Esophagus muscularis mucosa (tissue), 4 donors: ENCODE data around the gene DIPK1B. TPM values are rescaled to one million over a fixed set of nuclear protein-coding genes. Genes with fewer than 3 reads are reported as not detected.

Source experiments
- DNase-seq: peaks from one replicate; pipeline ENCODE4 v3.0.0-alpha.2; 2017; ENCODE audit errors: extremely low spot score
- H3K27ac ChIP-seq, 4 donors: fragments of 200-600 bp; sonication (generic); replicated peaks in 1 of 4; 1 replicate in 3 of 4; 2 replicates in 1 of 4; pipeline ENCODE4 v1.5.1; 2016 to 2019; ENCODE audit warnings: mild to moderate bottlenecking in 1 of 4
- H3K27me3 ChIP-seq, 4 donors: fragments of 200-600 bp; sonication (generic); one replicate each; pipeline versions ENCODE4 v1.5.1 to v1.6.0; 2016 to 2019
- H3K36me3 ChIP-seq, 4 donors: fragments of 200-600 bp; sonication (generic); one replicate each; pipeline ENCODE4 v1.5.1; 2016 to 2019
- H3K4me1 ChIP-seq, 4 donors: fragments of 200-600 bp; sonication (generic); one replicate each; pipeline ENCODE4 v1.5.1; 2016 to 2019
- H3K4me3 ChIP-seq, 4 donors: fragments of 200-600 bp; sonication (generic); 1 replicate in 2 of 4; 2 replicates in 2 of 4; pipeline ENCODE4 v1.5.1; 2016 to 2019; ENCODE audit warnings: mild to moderate bottlenecking in 4 of 4, moderate library complexity in 1 of 4
- H3K9me3 ChIP-seq, 4 donors: fragments of 200-600 bp; sonication (generic); 1 replicate in 3 of 4; 2 replicates in 1 of 4; pipeline ENCODE4 v1.5.1; 2016 to 2019
- CTCF ChIP-seq, 3 experiments: fragments of 200-600 bp in 2 of 3; fragments of 450-650 bp in 1 of 3; sonication (generic) in 2 of 3; IDR thresholded peaks; one replicate each; pipeline ENCODE4 v1.5.1; 2017 to 2019; ENCODE audit warnings: antibody characterized with exemption in 3 of 3, mild to moderate bottlenecking in 2 of 3, moderate library complexity in 1 of 3
- EP300 ChIP-seq: sonication (generic); formaldehyde crosslinking; IDR thresholded peaks from one replicate; pipeline ENCODE4 v1.6.1; 2017; ENCODE audit warnings: antibody characterized with exemption
- POLR2A ChIP-seq: fragments of 450-650 bp; IDR thresholded peaks from one replicate; pipeline ENCODE4 v1.6.1; 2017; ENCODE audit warnings: antibody characterized with exemption, moderate library complexity, mild to moderate bottlenecking, low read depth
- POLR2AphosphoS5 ChIP-seq, 2 donors: sonication (generic); formaldehyde crosslinking; IDR thresholded peaks; one replicate each; pipeline ENCODE4 v1.6.1; 2017; ENCODE audit warnings: antibody characterized with exemption in 2 of 2
- WGBS: methylation state at CpG from one replicate; pipeline ENCODE4 v1.1.5; 2018; 5-methylcytosine and 5-hydroxymethylcytosine counted together
- intact Hi-C: fragments of 100-400 bp; cut with DNase I; formaldehyde crosslinking; loops from one replicate; pipeline ENCODE4 v1.15.1; 2023
- total RNA-seq, 4 donors: library from RNA; depleted of rRNA; stranded (reverse); fragments of >200 nt; gene quantifications; one replicate each; pipeline versions ENCODE4 v1.1.0 to v1.2.1, GENCODE V29; 2016

Gene DIPK1B
- total RNA-seq, 4 donors from 2014 or later = 6.6 to 27.8 (median 21.5) TPM

GRCh38 chr9:136729144-136729543, 16.8 kb downstream of the DIPK1B start:
- Histone ChIP-seq H3K9me3 (no peaks in the 10 kb centered on the region), H3K27ac (peak overlapping the region in 2 of 4 donors; percentile 79 to 83), H3K4me3 (peak overlapping the region; percentile 64 to 85 (median 74)), H3K27me3 (no peaks in the 10 kb centered on the region), H3K4me1 (peaks cover 37 to 49% (median 43%) of the 10 kb centered on the region in 4 donors), H3K36me3 (peaks cover 14 to 28% (median 26%) of the 10 kb centered on the region in 4 donors)
- intact Hi-C loops = loop anchor here (5.0 kb wide), 1 partner anchor 42 kb away; the partner anchor contains the start of gene AGPAT2
- 73% methylated on average over 6 of the region's 7 CpGs for WGBS
- DNase-seq = no peak
- no peak for TF ChIP-seq EP300
- TF ChIP-seq CTCF (IDR thresholded peaks at IDR 0.05) = no peak
- TF ChIP-seq POLR2AphosphoS5 (IDR thresholded peaks at IDR 0.05) = no peak
- no peak for TF ChIP-seq POLR2A

- Histone ChIP-seq H3K27me3 (no peaks in the 10 kb centered on the region), H3K9me3 (no peaks in the 10 kb centered on the region), H3K27ac (no peak overlapping the region), H3K4me1 (peaks cover 33 to 44% (median 40%) of the 10 kb centered on the region in 4 donors), H3K36me3 (peaks cover 7 to 20% (median 19%) of the 10 kb centered on the region in 4 donors), H3K4me3 (no peak overlapping the region)
- 68% methylated on average over 3 of the region's 8 CpGs for WGBS
- intact Hi-C loops = loop anchor here (5.0 kb wide), 1 partner anchor 43 kb away; the partner anchor contains the start of gene AGPAT2
- TF ChIP-seq EP300 (no peak), POLR2AphosphoS5 (IDR thresholded peaks at IDR 0.05) (no peak), CTCF (IDR thresholded peaks at IDR 0.05) (no peak), POLR2A (no peak)
- DNase-seq = no peak
Observed at GRCh38 chr9:136729926-136730325, 17.6 kb downstream of the DIPK1B start.

GRCh38 chr9:136732444-136733178, 20.2 kb downstream of the DIPK1B start:
- Histone ChIP-seq H3K4me1 (peaks cover 9 to 19% (median 15%) of the 10 kb centered on the region in 4 donors), H3K36me3 (no peaks in the 10 kb centered on the region), H3K27ac (no peak overlapping the region), H3K4me3 (no peak overlapping the region), H3K9me3 (no peaks in the 10 kb centered on the region), H3K27me3 (no peaks in the 10 kb centered on the region)
- no peak for DNase-seq
- WGBS = 73% methylated on average over 7 of the region's 16 CpGs
- TF ChIP-seq POLR2AphosphoS5 (IDR thresholded peaks at IDR 0.05) (no peak), CTCF (IDR thresholded peaks at IDR 0.05) (no peak), EP300 (no peak), POLR2A (no peak)
- intact Hi-C loops = no loop called here

- Histone ChIP-seq H3K36me3 (no peaks in the 10 kb centered on the region), H3K9me3 (no peaks in the 10 kb centered on the region), H3K4me1 (peaks cover 7 to 15% (median 11%) of the 10 kb centered on the region in 4 donors), H3K27me3 (no peaks in the 10 kb centered on the region), H3K4me3 (no peak overlapping the region), H3K27ac (no peak overlapping the region)
- 74% methylated on average over 11 of the region's 12 CpGs for whole genome bisulfite sequencing
- TF ChIP-seq POLR2A (no peak), EP300 (no peak), CTCF (IDR thresholded peaks at IDR 0.05) (no peak), POLR2AphosphoS5 (IDR thresholded peaks at IDR 0.05) (no peak)
- no peak for DNase-seq
- intact Hi-C loops = no loop called here
Observed at GRCh38 chr9:136733611-136734010, 21.2 kb downstream of the DIPK1B start.
